Activated gamma-delta T cell (primary cell): ENCODE measurements around the gene SECTM1.

Experiments
- DNase-seq: peaks from one replicate; lab custom pipeline; 2025; lab: John Stamatoyannopoulos, UW

Gene SECTM1

GRCh38 chr17:82299452-82299851 is 34.1 kb downstream of the SECTM1 start:
- DNase-seq: no peak

DNA sequence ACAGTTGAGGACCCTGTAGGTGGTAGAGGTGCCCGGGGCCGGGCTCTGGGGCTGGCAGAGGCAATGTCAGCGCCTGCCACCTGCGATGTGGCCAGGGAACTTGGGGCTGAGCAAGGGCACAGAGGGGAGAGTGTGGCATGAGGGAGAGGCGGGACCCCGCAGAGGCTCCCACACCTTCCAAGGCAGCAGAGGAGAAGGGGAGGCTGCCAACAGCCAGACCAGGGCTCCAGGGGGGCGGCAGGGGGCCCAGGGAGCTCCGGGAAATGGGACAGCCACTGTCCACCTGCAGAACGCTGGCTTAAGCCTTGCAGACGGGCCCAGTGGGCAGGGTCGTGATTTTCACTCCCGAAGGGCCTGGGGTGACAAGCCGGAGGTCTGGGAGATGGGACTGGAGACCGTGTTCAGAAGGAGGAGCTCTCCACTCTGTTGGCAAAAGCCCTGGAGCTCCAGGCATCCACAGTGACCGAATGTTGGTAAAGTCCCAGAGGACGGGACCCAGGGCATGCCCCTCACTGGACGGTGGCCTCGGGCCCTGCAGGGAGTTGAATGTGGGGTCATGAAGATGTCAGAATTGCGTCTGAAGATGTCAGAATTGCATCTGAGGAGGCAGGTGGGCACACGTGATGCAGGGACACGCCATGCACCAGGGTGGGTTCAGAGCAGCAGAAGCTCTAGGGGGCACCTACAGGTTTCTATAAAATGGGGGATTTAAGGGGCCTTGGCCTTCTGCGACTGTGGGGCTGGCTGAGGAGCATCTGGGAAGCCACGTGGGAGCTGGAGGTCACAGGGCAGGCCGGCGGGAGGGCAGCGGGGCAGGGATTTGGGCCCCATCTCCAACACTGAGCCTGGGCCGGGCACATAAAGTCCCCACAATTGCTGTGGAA is 34.8 kb downstream of the SECTM1 start:
- DNase-seq: no peak

DNA sequence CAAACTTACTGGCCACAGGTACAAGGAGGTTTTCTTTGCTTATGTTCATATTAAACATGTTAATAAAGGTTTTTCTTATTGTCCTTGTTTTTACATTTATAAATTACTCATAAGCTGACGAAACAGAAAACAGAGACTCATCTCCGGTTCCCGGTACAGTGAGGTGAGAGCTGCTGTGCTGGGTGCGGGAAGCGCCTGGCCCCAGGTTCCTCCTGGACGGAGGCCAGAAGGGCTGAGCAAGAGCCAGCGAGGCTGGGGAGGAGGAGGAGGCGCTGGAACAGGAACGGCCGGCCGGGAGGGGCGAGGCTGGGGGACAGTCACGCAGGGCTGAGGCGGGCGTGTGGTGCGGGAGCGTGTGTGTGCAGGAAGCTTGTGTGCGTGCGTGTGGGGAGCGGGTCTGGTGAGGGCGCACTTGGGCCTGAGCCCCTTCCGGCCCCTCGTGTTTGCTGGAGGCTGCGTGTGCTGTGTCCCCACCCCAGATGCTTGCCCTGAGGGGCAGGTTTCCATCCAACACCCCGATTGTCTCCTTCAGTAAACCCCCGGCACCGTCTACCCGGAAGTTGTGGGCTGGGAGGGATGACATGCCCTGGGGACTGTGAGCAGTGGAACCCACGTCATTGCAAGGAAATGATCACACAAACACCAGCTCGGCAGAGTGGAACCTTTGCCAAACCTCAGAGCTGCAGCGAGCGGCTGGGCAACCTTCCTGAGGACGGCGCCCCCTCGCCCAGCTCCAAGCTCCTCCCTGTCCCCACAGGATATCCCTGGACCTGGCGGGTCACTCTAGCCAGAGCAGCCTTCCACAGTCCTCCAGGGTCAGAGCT is 35.6 kb downstream of the SECTM1 start:
- peak; percentile 69 for DNase-seq

- peak; percentile 86 for DNase-seq
These were observed 36.3 kb downstream of the SECTM1 start for GRCh38 chr17:82297280-82297713.

DNA sequence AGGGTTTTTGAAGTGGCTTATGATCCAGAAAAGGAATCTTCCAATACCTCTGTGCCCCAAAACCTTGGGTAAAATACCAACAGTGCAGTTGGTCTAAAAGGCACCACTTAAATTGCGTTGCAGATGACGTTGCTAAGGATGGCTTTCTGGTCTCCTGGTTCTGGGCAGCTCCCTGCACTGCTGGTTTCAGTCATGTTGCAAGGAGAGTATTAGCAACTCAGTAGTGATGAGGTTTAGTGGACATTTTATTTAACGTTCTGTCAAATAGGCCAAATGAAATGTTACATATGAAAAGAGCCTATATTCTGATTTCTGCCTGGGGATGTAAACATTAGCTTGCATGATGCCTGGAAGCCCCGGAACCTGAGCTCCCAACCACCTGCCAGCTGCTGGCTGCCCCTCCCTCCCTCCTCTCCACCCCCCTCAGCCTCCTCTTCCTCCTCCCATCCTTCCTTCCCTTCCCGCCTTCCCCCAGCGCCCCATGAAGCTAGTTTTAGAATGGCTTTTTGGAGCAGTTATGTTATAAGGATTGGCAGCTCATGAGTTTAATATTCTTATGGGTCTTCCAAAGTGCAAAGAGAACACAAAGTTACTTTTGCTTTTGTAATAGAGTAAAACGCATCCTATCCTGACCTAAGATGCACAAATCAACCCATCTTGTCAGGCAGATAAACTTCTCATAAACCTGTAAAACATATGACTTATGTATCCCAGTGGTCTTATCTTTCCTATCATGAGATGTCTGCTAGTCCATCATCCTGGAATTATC is 36.9 kb downstream of the SECTM1 start:
- DNase-seq: no peak

- no peak for DNase-seq
These were observed 38.1 kb downstream of the SECTM1 start for GRCh38 chr17:82295472-82295814.

DNA sequence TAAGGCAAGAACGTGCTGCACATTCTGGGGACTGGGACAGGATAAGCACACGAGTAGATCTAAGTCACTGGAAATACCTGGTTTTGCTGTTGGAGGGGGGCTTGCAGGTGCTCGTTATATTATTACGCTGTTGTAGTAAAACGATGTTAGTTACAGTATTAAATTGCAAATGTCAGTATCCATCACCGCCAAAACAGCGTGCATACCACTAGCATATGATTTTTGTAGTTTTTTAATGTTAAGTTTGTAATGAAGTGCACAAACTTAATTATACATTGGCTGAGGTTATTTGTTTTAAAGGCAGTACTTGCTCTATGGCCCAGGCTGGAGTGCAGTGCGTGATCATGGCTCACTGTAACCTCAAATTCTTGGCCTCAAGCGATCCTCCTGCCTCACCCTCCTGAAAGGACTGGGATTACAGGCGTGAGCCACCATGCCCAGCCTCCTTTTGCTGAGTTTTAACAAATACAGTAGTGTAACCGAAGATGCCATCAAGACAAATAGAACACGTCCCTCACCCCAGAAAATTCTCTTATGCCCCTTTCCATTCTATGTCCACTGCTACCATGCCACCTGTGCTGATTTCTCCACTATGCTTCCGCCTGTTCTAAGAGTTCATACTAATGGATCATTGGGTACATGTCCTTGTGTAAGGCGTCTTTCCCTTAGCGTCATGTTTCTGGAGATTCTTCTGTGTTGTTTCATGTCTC is 39.3 kb downstream of the SECTM1 start:
- no peak for DNase-seq

DNA sequence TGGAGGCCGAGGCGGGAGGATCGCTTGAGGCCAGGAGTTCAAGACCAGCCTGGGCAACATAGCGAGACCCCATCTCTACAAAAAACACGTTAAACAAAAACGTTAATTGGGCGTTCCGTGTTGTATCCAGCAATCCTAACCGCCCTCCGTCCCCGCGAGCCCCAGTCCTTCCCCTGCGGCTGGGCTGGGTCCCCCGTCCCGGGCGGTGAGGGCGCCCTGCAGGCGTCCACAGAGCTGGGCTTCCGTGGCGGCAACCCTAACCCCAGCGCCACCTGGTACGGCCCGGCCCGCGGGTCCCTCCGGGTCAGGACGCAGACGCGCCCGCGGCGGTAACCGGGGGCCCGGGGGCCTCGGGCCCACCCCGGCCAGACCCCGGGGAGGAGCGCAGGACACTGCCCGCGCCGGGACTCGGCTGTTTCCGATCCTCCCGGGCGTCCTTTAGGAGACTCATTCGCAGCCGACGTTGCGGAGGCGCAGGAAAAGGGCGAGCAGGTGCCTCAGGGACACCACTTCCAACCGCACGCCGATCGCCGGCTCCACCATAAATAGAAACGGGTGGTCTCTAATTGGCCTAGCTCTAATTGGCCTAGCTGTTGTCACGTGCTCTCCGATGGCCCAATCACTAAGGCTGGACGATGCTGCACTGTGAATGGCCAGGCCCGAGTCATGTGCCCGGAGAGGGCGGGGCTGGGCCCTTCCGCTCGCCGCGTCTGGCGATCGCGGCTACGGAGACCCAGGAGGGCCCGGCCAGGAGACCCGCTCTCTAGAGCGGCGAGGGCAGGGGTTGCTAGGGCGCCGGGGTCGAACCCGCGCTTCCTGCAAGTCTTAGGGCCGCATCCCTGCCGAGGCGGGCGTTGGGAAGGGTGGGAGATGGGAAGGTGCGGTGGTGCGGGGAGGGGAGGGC is 41.1 kb downstream of the SECTM1 start:
- peak; percentile 73 for DNase-seq

GRCh38 chr17:82291582-82292250 is 41.9 kb downstream of the SECTM1 start:
- DNase-seq: no peak

- no peak for DNase-seq
These were observed 45.4 kb downstream of the SECTM1 start for GRCh38 chr17:82287868-82288801.

GRCh38 chr17:82287013-82287867 is 46.3 kb downstream of the SECTM1 start:
- no peak for DNase-seq

- no peak for DNase-seq
These were observed 48.4 kb downstream of the SECTM1 start for GRCh38 chr17:82285141-82285540.

GRCh38 chr17:82283208-82283749 is 50.3 kb downstream of the SECTM1 start:
- no peak for DNase-seq

- DNase-seq: no peak
These were observed 51.0 kb downstream of the SECTM1 start for GRCh38 chr17:82282239-82283207.

DNA sequence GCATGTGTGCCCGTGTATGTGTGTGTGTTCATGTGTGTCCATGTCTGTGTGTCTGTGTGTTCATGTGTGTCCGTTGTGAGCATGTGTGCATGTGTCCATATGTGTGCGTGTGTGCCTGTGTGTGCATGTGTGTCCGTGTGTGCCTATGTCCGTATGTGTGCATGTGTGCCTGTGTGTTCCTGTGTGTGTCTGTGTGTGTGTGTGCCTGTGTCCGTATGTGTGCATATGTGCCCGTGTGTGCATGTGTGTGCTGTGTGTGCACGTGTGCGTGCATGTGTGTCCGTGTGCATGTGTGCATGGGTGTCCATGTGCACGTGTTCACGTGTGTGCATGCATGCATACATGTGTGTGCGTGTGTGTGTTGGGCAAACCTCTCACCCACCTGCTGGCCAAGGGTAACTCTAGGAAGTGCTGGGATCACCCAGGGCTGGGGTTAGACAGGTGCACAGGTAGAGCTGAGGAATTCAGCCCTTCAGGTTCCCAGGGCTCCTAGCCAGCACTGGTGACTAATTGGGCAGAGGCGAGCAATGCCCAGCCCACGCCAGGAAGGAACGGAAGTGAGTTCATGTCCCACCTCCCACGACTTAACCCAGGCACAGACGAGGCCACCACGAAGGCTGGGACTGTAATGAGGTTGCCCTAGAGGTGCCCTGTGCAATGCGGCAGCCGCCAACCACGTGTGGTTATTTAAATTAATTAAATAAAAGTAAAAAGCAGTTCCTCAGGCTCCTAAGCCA is 51.9 kb downstream of the SECTM1 start:
- DNase-seq: no peak

DNA sequence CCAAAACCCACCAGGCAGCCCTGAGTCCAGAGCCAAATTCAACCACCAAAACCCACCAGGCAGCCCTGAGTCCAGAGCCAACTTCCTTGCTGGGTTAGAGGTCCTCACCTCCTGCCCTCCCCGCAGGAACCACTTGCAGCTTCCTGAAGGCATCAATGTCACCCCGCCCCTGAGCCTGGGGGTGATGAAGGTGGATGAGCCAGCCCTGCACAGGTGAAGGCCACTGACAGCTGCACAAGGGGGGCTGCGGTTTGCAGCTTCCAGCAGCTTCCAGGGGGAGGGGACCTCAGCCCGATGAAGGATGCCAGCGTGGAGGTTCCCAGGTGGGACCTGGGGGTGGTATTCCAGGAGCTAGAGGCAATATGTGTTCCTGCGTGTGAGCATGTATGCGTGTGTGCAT is 52.5 kb downstream of the SECTM1 start:
- DNase-seq: no peak
